ENCODE results near the gene SATB2.

- no peak for TF ChIP-seq EZH2 (IDR thresholded peaks at IDR 0.05; ENCODE audit: borderline replicate concordance, insufficient read depth, low read length, poor library complexity, severe bottlenecking)
- TF ChIP-seq CTCF (IDR thresholded peaks at IDR 0.05; ENCODE audit: poor library complexity, severe bottlenecking) = no peak
- TF ChIP-seq EP300 (conservative IDR thresholded peaks at IDR 0.05; ENCODE audit: poor library complexity, severe bottlenecking) = no peak
- no peak for TF ChIP-seq RAD21 (conservative IDR thresholded peaks at IDR 0.05)
- no peak for TF ChIP-seq SMC3 (conservative IDR thresholded peaks at IDR 0.05; ENCODE audit: poor library complexity)
- no peak for TF ChIP-seq POLR2AphosphoS5 (IDR thresholded peaks at IDR 0.05)
- TF ChIP-seq TAF1 (IDR thresholded peaks at IDR 0.05; ENCODE audit: low read depth) = no peak
- no peak for TF ChIP-seq MXI1 (conservative IDR thresholded peaks at IDR 0.05; ENCODE audit: poor library complexity, severe bottlenecking)
Observed at GRCh38 chr2:199407421-199407820, 50.3 kb downstream of the SATB2 start.
